Measurements from ENCODE around the gene SMAD9.

Gene SMAD9

DNA sequence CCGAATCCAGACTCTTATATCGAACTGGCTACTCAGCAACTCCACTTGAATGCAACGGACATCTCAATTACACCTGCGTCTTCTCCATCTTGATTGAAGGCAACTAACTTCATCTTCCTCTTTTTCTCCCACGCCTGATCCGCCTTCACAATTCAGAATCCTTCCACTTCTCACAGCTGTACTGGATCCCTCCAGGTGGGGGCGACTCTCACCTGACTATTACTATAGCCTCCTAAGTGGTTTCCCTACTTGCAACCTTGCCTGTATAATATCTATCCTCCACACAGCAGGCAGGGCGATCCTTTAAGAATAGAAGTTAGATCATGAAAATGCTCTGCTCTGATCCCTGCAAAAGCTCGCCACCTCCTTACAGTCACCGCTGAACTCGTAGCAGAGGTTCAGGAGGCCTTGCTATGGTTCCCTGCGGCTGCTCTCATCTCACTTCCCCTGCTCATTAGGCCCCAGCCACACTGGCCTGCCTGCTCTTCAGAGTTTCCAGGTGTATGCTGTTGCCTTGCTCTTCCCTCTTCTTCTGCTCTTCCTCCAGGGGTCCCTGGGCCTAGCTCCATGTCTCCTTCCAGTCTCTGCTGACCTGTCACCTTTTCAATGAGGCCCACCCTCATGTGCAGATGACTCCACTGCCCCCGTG is 69.1 kb downstream of the SMAD9 start:
- H3F3A ChIP-seq (ENCODE audit: insufficient read depth) = no peaks in the 10 kb centered on the region
- no peaks in the 10 kb centered on the region for H3K27me3 ChIP-seq (ENCODE audit: low read length)
- H2AFZ ChIP-seq (ENCODE audit: low read depth, low read length, severe bottlenecking) = no peak overlapping the region
- no peaks in the 10 kb centered on the region for H3K79me2 ChIP-seq (ENCODE audit: insufficient read depth, low read length)
- no peak for TF ChIP-seq EZH2phosphoT487 (conservative IDR thresholded peaks at IDR 0.05; ENCODE audit: low read length)
- TF ChIP-seq, protein P1, sequence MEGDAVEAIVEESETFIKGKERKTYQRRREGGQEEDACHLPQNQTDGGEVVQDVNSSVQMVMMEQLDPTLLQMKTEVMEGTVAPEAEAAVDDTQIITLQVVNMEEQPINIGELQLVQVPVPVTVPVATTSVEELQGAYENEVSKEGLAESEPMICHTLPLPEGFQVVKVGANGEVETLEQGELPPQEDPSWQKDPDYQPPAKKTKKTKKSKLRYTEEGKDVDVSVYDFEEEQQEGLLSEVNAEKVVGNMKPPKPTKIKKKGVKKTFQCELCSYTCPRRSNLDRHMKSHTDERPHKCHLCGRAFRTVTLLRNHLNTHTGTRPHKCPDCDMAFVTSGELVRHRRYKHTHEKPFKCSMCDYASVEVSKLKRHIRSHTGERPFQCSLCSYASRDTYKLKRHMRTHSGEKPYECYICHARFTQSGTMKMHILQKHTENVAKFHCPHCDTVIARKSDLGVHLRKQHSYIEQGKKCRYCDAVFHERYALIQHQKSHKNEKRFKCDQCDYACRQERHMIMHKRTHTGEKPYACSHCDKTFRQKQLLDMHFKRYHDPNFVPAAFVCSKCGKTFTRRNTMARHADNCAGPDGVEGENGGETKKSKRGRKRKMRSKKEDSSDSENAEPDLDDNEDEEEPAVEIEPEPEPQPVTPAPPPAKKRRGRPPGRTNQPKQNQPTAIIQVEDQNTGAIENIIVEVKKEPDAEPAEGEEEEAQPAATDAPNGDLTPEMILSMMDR (IDR thresholded peaks at IDR 0.05; ENCODE audit: insufficient read depth, low read length, poor library complexity, severe bottlenecking) = peak; percentile 17
- H3K9me2 ChIP-seq (replicated peaks; ENCODE audit: insufficient read depth, low read length) = no peaks in the 10 kb centered on the region
- no peaks in the 10 kb centered on the region for H4K20me1 ChIP-seq (ENCODE audit: low read depth, low read length)
- H3K9me3 ChIP-seq (ENCODE audit: insufficient read depth, low read length) = no peaks in the 10 kb centered on the region
- no peak overlapping the region for H3K27ac ChIP-seq (ENCODE audit: low read depth, low read length)
- H3K4me3 ChIP-seq (ENCODE audit: insufficient read depth, low read length, poor library complexity, severe bottlenecking) = no peak overlapping the region
- no peak overlapping the region for H3K4me2 ChIP-seq (ENCODE audit: low read depth, low read length, poor library complexity, severe bottlenecking)
- no peak overlapping the region for H3K9ac ChIP-seq (ENCODE audit: low read length)
- no peaks in the 10 kb centered on the region for H3K36me3 ChIP-seq (ENCODE audit: low read length)

DNA sequence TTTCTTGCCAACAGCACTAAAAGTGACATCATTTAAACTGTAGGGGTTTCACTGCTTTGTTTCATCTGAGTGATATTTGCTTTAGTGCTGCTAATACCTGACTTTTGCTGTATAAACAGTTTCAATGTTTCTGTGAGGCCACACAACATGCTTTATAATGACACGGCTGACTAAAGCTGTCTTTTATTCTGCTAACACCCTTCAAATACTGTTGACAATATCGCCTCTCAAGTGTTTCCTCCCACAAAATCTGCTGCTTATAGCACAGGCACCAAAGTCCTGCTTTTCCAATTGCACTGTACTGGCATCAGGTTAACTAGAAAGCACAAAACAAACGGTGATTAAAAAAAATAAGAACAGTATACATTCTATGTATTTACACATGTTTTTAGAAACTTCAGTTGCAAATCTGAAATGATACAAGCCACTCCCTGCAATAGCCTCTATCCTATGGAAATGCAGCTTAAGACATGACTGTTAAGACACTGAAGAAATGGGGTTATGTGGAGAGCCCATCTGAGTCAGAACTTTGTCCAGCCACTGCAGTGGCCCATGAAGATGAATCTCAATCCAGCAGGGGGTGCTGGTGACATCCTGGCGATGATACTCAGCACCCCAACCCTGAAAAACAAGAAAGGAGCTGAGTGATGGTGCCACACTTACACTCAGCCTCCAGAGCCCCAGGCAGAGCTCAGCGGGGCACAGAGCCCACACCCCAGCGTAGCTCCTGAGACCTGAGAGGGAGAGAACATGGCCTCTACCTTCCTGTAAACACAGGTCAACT is 71.6 kb downstream of the SMAD9 start:
- Histone ChIP-seq H3K36me3 (ENCODE audit: low read length) (no peaks in the 10 kb centered on the region), H3K27ac (ENCODE audit: low read depth, low read length) (no peak overlapping the region), H3K9ac (ENCODE audit: low read length) (no peak overlapping the region), H3K9me2 (replicated peaks; ENCODE audit: insufficient read depth, low read length) (no peaks in the 10 kb centered on the region), H3K9me3 (ENCODE audit: insufficient read depth, low read length) (no peaks in the 10 kb centered on the region), H3K4me3 (ENCODE audit: insufficient read depth, low read length, poor library complexity, severe bottlenecking) (no peak overlapping the region), H2AFZ (ENCODE audit: low read depth, low read length, severe bottlenecking) (no peak overlapping the region), H3K4me2 (ENCODE audit: low read depth, low read length, poor library complexity, severe bottlenecking) (no peak overlapping the region), H3K27me3 (ENCODE audit: low read length) (no peaks in the 10 kb centered on the region), H3K79me2 (ENCODE audit: insufficient read depth, low read length) (no peaks in the 10 kb centered on the region), H4K20me1 (ENCODE audit: low read depth, low read length) (no peaks in the 10 kb centered on the region), H3F3A (ENCODE audit: insufficient read depth) (no peaks in the 10 kb centered on the region)
- TF ChIP-seq, protein P1 (IDR thresholded peaks at IDR 0.05; ENCODE audit: insufficient read depth, low read length, poor library complexity, severe bottlenecking) = peak; percentile 25
- TF ChIP-seq EZH2phosphoT487 (conservative IDR thresholded peaks at IDR 0.05; ENCODE audit: low read length) = no peak

DNA sequence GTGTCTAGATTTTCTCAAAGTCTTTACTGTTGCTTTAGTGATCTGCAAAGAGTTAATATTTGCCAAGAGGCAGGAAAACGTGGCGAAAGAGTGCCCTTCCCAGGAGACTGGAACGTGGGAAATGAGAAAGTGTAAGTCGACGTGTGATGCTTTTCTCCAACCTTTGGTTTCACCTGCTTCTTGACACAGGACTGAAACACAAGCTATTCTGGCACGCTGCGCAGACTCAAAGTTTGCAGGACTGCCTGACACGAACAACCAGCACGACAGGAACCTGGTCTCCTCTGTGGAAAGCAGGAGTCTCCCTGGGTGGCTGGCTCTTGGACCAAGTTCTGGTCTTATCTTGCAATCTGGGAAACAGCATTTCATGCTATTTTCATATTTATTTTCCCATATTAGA is 72.4 kb downstream of the SMAD9 start:
- Histone ChIP-seq H4K20me1 (ENCODE audit: low read depth, low read length) (no peaks in the 10 kb centered on the region), H3K27ac (ENCODE audit: low read depth, low read length) (no peak overlapping the region), H3F3A (ENCODE audit: insufficient read depth) (no peaks in the 10 kb centered on the region), H3K36me3 (ENCODE audit: low read length) (no peaks in the 10 kb centered on the region), H3K4me2 (ENCODE audit: low read depth, low read length, poor library complexity, severe bottlenecking) (no peak overlapping the region), H3K9me3 (ENCODE audit: insufficient read depth, low read length) (no peaks in the 10 kb centered on the region), H3K9me2 (replicated peaks; ENCODE audit: insufficient read depth, low read length) (no peaks in the 10 kb centered on the region), H3K9ac (ENCODE audit: low read length) (no peak overlapping the region), H3K27me3 (ENCODE audit: low read length) (no peaks in the 10 kb centered on the region), H3K4me3 (ENCODE audit: insufficient read depth, low read length, poor library complexity, severe bottlenecking) (no peak overlapping the region), H2AFZ (ENCODE audit: low read depth, low read length, severe bottlenecking) (no peak overlapping the region), H3K79me2 (ENCODE audit: insufficient read depth, low read length) (no peaks in the 10 kb centered on the region)
- TF ChIP-seq EZH2phosphoT487 (conservative IDR thresholded peaks at IDR 0.05; ENCODE audit: low read length) = no peak
- TF ChIP-seq, protein P1 (IDR thresholded peaks at IDR 0.05; ENCODE audit: insufficient read depth, low read length, poor library complexity, severe bottlenecking) = no peak

All from SU-DHL-6 (cell line).